HG03571 (cell line): Measurements from ENCODE around the gene FBXO47.

Source experiments
- ATAC-seq: cut with Tn5 transposase; IDR thresholded peaks from one replicate; pipeline ENCODE4 v1.9.1; 2021; ENCODE audit not compliant: unreplicated experiment

The FBXO47 gene, protein sequence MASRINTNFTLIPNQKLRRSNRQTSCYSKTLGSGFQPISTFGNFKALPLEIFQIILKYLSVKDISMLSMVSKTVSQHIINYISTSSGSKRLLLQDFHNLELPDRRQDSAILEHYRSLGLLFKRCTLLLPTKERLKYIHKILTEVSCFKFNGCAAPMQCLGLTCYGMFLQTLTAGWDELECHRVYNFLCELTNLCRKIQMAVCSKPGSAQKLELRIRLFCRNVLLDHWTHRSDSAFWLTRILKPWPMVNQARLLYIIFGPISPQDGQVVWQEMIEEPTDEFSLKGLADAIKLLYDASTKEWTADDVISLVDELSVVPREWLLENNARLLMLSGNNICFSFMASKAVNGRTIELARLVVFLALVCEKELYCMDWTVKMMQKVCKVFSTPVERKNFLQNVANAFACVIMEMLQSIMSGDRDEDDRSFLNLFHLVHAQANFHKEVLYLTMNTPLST

DNA sequence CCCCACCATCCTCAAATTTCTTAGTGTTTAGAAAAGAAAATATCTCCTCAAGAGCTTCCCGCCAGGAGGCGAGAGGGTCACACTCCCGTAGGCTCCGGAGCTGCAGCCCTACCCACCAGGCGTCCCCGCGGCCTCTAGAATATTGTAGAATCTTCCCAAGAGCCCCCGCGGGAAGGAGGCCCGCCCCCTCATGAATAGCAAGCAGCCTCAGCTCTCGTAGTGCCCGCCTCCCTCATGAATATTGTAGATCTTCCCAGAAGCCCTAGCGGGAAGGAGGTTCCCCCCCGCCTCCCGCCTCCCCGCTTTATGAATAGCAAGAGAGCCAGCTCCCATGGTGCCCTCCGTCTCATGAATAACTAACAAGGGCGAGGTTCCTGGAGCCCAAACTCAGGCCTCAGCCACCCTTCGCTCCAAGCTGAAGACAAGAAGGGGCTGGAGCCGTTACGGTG is at the start of gene FBXO47:
TSS of gene FBXO47 (minus strand) at position 114 of the 449 bp plus-strand sequence. CDS start 4,378 bp downstream, outside the sequence.
- no peak for ATAC-seq

DNA sequence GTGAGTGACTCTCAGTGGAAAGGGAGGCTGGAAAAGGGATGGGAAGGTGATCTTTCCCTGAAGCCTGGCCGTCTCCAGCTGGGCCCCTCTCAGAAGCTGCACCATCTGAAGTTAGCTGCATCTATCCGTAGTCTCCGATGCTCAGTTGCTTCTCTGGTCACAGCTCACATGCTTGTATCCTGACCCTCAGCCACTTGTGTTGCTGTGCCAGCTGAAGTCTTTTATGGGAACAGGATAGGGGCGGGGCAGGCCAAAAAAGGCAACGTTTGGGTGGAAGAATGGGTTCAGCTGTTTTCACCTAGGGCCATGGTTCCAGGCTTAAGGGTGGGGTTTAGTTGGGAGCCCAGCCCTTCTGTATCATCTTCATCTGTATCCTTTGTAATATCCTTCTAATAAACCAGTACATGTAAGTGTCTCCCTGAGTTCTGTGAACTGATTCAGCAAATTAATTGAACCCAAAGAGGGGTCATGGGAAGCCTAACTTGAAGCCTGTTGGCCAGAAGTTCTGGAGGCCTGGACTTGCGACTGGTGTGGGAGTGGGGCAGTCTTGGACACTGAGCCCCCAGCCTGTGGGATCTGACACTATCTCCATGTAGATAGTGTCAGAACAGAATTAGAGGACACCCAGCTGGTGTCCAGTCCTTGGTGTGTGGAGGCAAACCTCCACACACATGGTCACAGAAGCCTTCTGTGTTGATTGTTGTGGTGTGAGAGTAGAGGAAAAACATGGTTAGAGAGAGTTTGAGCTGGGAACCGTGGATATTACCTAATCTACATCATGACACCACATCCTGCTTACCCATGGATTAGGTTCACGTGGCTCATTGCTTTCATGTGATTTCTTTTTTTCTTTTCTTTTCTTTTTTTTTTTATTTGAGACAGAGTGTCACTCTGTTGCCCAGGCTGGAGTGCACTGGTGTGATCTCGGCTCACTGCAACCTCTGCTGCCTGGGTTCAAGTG is 49.3 kb upstream of the FBXO47 start:
- no peak for ATAC-seq

DNA sequence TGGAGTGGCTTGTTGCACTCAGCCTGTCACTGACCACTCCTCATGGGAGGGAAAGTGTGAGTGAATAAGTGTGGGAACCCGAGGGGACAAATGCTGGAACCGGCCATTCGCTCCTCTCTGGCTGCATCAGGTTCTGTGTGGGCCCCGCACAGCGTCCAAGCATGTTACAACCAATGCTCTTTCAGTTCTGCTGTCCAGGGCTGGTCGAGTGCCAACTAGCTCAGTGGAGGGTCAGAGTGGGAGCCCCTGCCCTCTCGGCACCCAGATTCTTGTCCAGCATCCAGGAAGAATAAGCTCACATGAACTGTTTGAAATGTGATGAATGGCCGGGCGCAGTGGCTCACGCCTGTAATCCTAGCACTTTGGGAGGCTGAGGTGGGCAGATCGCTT is 48.3 kb upstream of the FBXO47 start:
- ATAC-seq = no peak

DNA sequence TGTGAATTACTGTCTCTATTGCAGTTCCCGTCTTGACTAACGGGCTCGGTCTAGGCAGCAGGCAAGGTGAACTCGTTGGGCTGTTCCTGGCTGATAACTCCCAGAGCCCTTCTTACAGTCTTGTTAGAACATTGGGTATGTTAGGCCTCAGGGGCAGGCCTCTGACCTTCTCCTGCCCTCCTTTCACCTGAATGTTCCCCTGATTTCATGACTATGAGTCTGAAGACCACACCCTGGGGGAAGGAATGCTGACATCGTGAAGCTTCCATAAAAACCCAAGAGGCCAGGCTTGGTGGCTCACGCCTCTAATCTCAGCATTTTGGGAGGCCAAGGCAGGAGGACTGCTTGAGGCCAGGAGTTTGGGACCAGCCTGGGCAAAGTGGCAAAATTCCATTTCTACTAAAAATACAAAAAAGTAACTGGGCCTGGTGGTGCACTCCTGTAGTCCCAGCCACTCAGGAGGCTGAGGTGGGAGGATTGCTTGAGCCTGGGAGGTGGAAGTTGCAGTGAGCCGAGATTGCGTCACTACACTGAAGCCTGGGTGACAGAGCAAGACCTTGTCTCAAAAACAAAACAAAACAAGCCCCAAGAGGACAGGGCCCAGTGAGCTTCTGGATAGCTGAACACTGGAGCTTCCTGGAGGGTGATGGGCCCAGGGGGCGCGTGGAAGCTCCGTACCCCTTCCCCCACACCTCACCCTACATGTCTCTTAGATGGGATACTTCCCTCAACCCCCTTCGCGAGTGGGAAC is 47.8 kb upstream of the FBXO47 start:
- no peak for ATAC-seq

DNA sequence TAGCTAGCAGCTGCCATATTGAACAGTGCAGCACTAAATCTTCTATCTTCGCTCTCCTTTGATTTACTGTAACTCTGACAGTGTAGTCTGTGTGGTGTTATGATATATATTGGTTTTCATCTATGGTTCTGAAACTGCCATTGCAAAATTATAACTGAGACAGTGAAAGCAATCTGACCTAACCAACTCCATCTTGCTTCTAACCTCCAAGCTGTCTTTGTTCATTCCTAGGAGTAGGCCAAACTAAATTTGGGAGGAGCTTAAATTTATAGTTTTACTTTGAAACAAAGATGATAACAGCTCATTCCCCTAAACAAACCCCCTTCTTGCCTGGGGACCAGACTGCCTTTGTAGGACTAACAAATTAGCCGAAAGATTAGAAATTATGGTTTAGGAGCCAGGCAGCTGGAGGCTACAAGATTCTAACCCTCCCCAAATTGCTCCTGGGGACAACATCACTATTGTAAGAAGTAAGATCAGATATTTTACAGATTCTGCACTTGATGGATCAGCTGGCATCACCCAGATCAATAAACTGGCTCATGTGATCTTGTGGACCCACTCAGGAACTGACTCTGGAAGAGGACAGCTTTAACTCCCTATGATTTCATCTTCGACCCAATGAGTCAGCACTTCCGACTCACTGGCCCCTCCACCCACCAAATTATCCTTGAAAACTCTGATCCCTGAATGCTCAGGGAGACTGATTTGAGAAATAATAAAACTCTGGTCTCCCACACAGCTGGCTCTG is 47.0 kb upstream of the FBXO47 start:
- ATAC-seq = no peak

DNA sequence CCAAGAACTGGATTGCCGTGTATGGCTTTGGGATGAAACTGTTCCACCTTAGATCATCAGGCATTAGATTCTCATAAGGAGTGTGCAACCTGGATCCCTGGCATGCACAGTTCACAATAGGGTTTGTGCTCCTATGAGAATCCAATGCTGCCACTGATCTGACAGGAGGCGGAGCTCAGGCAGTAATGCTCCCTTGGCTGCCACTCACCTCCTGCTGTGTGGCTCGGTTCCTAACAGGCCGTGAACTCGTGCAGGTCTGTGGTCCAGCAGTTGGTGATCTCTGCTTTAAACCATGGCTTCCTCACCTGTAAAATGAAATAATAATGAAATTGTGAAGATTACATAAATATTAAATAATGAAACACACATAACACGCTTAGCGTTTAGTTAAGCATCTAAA is 45.5 kb upstream of the FBXO47 start:
- no peak for ATAC-seq

DNA sequence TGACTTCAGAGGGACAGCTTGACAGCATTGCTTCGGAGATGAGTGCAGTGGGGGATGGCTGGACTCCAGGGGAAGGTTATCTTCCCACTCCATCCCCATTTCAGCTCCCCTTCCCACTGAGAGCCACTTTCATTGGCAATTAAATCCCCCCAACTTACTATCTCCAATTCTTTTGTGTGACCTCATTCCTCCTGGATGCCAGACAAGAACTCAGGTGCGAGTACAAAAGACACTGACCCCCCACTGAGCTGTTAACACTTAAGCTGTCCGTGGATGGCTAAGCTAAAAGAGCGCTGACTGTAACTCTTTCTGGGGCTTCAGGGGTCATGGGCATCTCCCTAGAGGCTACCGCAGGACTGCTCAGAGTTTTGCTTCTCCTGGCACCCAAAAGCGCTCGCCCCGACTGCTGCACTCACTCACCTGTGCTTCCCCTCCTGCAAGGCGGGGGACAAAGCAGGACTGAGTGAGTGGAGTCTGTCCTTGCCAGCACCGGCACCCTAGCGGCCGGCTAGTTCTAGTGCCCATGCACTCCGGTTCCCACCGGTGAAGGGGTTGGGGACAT is 44.8 kb upstream of the FBXO47 start:
- ATAC-seq = no peak

DNA sequence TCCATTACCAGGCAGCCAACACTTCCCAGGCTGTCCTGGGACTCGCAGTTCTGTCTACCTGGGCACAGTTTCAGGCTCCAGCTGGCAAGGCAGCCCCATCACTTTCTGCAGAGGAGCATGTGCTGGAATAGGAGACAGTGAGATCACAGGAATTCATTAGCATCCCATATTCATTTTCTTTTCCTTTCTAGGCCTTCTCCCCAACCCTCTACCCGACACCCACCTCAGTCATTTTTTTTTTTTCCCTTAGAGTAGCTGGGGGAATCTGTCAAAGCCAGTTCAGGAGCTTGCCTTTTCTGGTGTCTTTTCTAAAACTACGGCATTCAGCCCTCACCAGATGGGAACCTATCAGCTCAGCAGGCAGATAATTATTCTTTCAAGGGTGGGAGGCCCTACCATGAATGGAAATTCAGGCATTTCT is 42.4 kb upstream of the FBXO47 start:
- ATAC-seq = no peak

DNA sequence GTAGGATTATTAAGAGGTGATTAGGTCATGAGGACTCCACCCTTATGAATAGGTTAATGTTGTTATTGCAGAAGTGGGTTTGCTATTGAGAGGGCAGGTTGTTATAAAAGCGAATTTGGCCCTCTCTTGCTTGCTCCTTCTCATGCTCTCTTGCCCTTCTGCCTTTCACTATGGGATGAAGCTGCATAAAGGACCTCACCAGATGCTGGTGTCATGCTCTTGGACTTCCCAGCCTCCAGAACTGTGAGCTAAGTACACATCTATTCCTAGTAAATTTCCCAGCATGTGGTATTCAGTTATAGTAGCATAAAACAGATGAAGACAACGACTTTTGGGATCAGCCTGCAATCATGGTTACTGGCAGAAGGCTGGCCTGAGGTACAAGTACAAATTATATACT is 41.4 kb upstream of the FBXO47 start:
- no peak for ATAC-seq

DNA sequence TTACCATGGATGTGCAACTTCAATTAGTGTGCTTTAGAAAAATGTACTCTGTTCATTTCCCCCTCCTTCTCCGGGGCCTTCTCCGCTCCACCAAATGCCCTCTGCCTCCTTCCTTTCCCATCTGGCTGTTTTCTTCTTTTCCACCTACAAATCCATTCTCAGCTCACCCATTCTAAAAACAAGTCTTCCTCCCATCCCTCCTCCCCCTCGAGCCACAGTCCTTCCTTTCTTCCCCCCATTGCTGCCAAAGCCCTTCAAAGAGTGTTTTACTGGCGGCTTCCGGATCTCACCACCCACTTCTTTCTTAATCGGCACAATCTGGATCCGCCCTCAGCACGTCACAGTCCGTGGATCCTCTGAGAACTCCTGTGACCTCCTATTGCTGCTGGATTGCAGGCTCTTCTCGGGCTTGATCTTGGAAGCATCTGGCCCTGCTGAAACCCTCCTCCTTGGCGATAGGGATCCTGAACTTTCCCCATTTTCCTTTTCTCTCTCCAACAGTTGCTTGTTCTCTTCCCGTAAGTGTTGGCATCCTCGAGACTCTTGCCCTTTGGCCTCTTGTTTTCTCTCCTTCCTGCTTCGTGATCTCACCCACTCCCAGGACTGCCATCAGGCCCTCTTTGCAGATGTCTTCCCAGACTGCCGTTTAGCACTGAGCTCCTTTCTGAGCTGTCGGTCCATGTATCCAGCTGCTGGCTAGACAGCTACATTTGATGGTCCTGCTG is 36.0 kb upstream of the FBXO47 start:
- ATAC-seq = no peak

DNA sequence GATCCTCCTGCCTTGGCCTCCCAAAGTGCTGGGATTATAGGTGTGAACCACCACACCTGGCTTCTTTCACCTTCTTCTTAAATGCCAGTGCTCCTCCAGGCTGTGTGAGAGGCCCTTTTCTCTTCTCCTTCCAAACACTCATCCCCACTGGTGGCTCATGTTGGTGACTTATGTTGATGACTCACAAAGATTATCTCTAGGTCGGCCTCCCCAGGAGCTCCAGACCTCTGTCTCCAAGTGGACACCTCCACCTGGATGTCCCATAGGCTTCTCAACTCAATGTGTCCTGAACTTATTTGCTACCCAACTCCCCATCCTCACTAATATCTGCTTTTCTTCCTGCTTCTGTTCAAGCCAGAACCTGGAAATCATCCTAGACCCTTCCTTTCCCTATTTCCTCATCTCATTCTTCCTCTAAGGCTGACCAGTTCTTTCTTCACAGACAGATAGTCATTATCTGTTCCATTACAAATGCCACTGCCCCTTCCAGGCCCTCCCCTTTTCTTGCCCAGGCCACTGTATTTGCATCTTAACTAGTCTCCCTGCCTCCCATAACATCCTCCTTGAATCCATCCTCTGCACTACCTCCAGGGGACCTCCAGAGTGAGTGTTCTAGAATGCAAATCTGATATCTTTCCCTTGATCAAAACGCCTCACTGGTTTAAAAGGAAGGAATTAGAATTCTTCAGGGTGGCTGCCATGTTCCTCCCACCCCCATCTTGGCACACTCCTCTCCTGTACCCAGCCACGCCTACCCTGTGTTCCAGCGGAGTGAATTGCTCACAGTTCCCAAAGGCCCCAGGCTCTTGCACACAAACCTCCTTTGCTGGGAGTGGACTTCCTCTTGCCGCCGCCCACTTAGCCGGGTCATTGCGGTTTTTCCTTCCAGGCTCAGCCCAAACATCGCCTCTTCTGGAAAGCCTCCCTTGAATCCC is 34.8 kb upstream of the FBXO47 start:
- no peak for ATAC-seq

DNA sequence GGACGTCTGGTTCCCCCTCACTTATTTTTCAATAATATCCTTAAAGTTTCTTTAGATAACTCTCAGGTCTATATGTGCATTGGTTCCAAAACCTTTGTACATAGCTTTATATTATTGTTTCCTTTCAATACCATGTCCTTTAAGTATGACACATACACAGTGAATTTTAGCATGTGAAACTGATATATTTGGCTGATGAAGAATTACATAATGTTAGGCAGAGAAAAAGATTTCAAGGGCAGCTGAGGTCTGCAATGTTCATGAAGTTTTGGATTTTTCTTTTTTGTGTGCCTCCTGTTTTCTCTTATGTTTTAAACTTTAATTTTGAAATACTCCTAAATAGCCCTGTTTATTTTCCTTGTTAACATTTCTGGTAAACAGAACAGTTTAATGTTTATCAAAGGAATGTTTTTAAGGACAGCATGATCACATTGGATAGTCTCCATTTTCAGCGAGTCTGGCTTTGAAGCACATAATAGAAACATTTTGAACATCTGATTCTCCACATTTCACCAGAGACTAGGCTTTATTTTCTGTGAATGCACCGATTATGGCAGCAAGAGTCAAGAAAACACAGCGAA is 32.9 kb upstream of the FBXO47 start:
- ATAC-seq = no peak

DNA sequence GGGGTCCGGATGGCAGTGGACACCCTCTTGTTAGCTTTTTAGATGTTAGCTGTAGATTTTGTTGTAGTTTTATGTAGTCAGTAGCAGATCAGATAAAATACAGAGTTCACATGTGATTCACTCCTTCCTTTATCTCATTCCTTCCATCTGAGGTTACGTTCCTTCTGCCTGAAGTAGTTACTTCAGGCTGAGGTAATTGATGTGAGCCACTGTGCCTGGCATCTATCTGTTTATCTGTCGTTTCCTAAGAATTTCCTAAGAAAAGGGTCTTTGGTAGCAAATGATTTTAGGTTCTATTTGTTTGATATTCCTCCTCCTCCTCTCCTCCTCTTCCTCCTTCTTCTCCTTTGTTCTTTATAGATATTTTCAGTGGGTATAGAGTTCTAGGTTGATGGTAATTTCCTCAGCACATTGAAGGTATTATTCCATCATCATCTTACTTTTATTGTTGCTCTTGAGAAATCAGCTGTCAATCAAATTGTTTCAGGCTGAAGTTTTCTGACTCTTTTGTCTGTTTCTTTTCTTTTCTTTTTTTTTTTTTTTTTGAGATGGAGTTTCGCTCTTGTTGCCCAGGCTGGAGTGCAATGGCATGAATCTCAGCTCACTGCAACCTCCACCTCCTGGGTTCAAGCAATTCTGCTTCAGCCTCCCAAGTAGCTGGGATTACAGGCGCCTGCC is 29.6 kb upstream of the FBXO47 start:
- no peak for ATAC-seq

DNA sequence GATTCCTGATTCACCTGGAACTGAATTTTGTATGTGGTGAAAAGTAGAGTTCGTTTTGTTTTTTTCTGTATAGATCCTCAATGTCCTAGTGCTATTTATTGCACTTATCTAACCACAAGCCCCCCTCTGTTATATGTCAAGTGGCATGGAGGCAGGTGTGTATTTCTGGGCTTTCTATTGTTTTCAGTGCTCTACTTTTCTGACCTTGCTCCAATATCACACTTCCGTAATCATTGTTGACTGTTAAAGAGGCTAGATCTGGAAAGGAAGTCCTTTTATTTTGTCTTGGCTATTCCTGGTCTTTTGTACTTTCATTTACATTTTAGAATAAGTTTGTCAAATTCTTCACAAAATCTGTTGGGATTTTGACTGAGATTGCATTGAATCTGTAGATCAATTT is 26.8 kb upstream of the FBXO47 start:
- ATAC-seq = no peak

DNA sequence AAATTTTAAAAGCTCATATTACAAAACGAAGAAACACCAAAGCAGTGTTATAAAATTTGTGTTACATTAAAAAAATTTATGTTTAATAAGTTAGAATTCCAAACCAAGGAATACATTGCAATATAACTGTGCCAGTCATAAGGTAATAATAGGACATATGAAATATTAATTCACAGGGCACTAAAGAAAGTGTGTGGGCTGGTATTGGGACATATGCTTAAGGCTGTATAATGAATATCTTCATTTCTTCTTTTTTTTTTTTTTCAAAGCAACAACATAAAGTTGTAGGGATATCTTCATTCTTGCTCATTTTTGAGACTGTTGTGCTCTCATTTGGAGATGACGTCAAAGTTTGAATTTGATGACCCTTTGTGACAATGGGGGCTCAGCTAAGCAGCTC is 17.5 kb upstream of the FBXO47 start:
- no peak for ATAC-seq

DNA sequence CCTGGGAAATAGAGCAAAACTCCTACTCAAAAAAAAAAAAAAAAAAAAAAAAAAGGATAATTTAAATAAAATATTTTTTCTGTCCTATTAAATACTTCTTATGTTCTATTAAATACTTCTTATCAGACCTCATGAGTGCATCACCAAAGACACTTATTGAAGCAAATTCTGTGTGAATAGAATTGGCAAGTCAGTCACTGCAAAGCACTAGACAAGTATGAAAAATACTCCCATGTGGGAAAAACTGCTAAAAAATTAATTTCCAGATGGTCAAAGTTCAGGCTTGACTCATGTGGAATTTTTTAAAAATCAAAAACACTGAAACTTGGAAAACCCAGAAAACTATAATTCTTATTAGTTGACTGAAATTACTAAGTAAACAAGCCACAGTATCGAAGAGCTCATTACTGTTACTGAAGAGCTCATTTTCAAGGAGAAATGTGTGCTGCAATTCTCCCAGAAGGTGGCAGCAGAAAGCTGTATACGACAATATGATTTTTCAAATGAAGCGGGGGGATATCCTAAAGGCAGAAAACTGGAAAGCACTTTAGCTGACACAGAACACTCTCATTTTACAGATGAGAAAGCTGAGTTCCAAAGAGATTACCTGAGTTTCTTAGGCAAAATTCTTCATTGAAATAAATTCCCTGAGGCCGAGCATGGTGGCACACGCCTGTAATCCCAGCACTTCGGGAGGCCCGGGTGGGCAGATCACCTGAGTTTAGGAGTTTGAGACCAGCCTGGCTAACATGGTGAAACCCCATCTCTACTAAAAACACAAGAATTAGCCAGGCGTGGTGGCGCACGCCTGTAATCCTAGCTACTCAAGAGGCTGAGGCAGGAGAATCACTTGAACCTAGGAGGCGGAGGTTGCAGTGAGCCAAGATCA is 15.9 kb upstream of the FBXO47 start:
- no peak for ATAC-seq
